GM12878 (cell line): ENCODE data around the gene DCAF15.

Experiments used
- CHD1 ChIP-seq: IDR thresholded peaks from 2 replicates; pipeline ENCODE4 v1.6.1; 2012; ENCODE audit warnings: low read depth, low read length, improper control_type of control experiment
- CTCF ChIP-seq, 3 experiments: IDR thresholded peaks in 2 of 3; conservative IDR thresholded peaks in 1 of 3; 2 replicates each; pipeline ENCODE4 v1.5.1; 2011; ENCODE audit warnings: low read depth in 3 of 3, low read length in 3 of 3, mild to moderate bottlenecking in 3 of 3, control low read depth in 2 of 3, moderate library complexity in 2 of 3, inconsistent platforms in 1 of 3, mixed read lengths in 1 of 3; ENCODE audit not compliant: control insufficient read depth in 2 of 3, insufficient read depth in 1 of 3; ENCODE audit errors: extremely low read depth in 1 of 3
- PBX3 ChIP-seq: IDR thresholded peaks from 2 replicates; pipeline ENCODE4 v1.6.1; 2011; ENCODE audit warnings: mild to moderate bottlenecking, low read depth, low read length, moderate library complexity; ENCODE audit not compliant: insufficient replicate concordance
- TAF1 ChIP-seq: IDR thresholded peaks from 2 replicates; pipeline ENCODE4 v1.6.1; 2011; ENCODE audit warnings: mild to moderate bottlenecking, low read depth, low read length, borderline replicate concordance
- TCF12 ChIP-seq: IDR thresholded peaks from 2 replicates; pipeline ENCODE4 v1.6.1; 2011; ENCODE audit warnings: low read depth, mild to moderate bottlenecking, low read length
- USF2 ChIP-seq: IDR thresholded peaks from 2 replicates; pipeline ENCODE4 v1.6.1; 2011; ENCODE audit warnings: low read depth, low read length, improper control_type of control experiment, borderline replicate concordance
- YBX1 ChIP-seq: fragments of 450-650 bp; IDR thresholded peaks from 2 replicates; pipeline ENCODE4 v1.6.1; 2016; ENCODE audit warnings: antibody characterized with exemption

GRCh38 chr19:13942023-13942684, 10.2 kb upstream of the DCAF15 start:
- no peak for TF ChIP-seq TCF12
- no peak for TF ChIP-seq USF2
- no peak for TF ChIP-seq CHD1
- TF ChIP-seq TAF1 = no peak
- no peak for TF ChIP-seq CTCF (IDR thresholded peaks at IDR 0.05 in 2 of 3, conservative IDR thresholded peaks at IDR 0.05 in 1 of 3; ENCODE audit: control insufficient read depth in 2 of 3, extremely low read depth in 1 of 3, insufficient read depth in 1 of 3, low read depth in 3 of 3, low read length in 3 of 3)
- TF ChIP-seq PBX3 = no peak
- TF ChIP-seq YBX1 = no peak
